GM12878 (cell line): ENCODE measurements around the gene PMS1. TPM values are rescaled to one million over a fixed set of nuclear protein-coding genes. Genes with fewer than 3 reads are reported as not detected.

ENCODE experiments used
- ATAC-seq: fragments of 200-7000 bp; cut with Tn5 transposase; 3 replicates; pipeline ENCODE4 v1.9.1; 2020; ENCODE audit warnings: mild to moderate bottlenecking, moderate library complexity
- BruUV-seq: library from RNA; stranded (reverse); fragments of 400-500 nt; replicated peaks from 2 replicates; lab custom pipeline; 2021; lab: Mats Ljungman, UMichigan
- CTCF ChIA-PET: fragments of 300-600 bp; sonication (Branson Sonifier 250); formaldehyde crosslinking; extraction: SDS; loops from one replicate; lab custom pipeline; 2021; ENCODE audit warnings: inconsistent platforms; lab: Yijun Ruan, JAX
- POLR2A ChIA-PET: fragments of 350-600 bp; formaldehyde crosslinking; extraction: SDS; loops from one replicate; lab custom pipeline; 2021; ENCODE audit warnings: inconsistent platforms; lab: Charles Lee
- RAD21 ChIA-PET: fragments of 300-600 bp; sonication (Branson Sonifier 250); formaldehyde crosslinking; loops from one replicate; lab custom pipeline; 2023; ENCODE audit warnings: antibody characterized with exemption; ENCODE audit not compliant: unreplicated experiment; lab: Charles Lee
- SMC1A ChIA-PET: fragments of 300-600 bp; sonication (Branson Sonifier 250); formaldehyde crosslinking; loops from one replicate; lab custom pipeline; 2023; ENCODE audit not compliant: unreplicated experiment, uncharacterized antibody; lab: Charles Lee
- DNase-seq: peaks from one replicate; pipeline ENCODE4 v3.0.0-alpha.2; 2011; ENCODE audit warnings: low read depth, low spot score
- FAIRE-seq: peaks from 3 replicates; lab custom pipeline; 2011; peaks lifted over from hg19 to GRCh38; lab: Jason Lieb, UNC
- H2AFZ ChIP-seq: 2 replicates; pipeline ENCODE4 v1.6.0; 2011; ENCODE audit warnings: low read depth, low read length, control low read depth; ENCODE audit not compliant: control insufficient read depth
- H3K27ac ChIP-seq: 2 replicates; pipeline ENCODE4 v1.5.1; 2011; ENCODE audit warnings: control low read depth; ENCODE audit not compliant: control insufficient read depth, insufficient read depth
- H3K27me3 ChIP-seq, 2 experiments: replicated peaks in 1 of 2; 2 replicates each; pipeline versions ENCODE4 v1.6.0 to v1.6.1; 2011; ENCODE audit warnings: low read length in 1 of 2; ENCODE audit not compliant: control insufficient read depth in 2 of 2, insufficient read depth in 2 of 2
- H3K36me3 ChIP-seq, 2 experiments: 2 replicates each; pipeline ENCODE4 v1.5.1; 2011; ENCODE audit warnings: low read length in 1 of 2; ENCODE audit not compliant: control insufficient read depth in 2 of 2, insufficient read depth in 2 of 2
- H3K4me1 ChIP-seq: 2 replicates; pipeline ENCODE4 v1.6.1; 2011; ENCODE audit warnings: mild to moderate bottlenecking, low read length, moderate library complexity, mixed read lengths; ENCODE audit not compliant: control insufficient read depth, insufficient read depth
- H3K4me2 ChIP-seq: 2 replicates; pipeline ENCODE4 v1.6.0; 2011; ENCODE audit warnings: control low read depth; ENCODE audit not compliant: control insufficient read depth, insufficient read depth
- H3K4me3 ChIP-seq: fragments of 200-600 bp; sonication (generic); 2 replicates; pipeline ENCODE4 v1.5.1; 2016
- H3K79me2 ChIP-seq: 2 replicates; pipeline ENCODE4 v1.6.0; 2011; ENCODE audit warnings: low read length; ENCODE audit not compliant: control insufficient read depth, insufficient read depth
- H3K9ac ChIP-seq: 2 replicates; pipeline ENCODE4 v1.8.0; 2011; ENCODE audit warnings: low read length, control low read depth, mixed read lengths; ENCODE audit not compliant: control insufficient read depth, insufficient read depth
- H3K9me3 ChIP-seq: replicated peaks from 3 replicates; pipeline ENCODE4 v1.5.1; 2011; ENCODE audit warnings: mild to moderate bottlenecking, low read length; ENCODE audit not compliant: control insufficient read depth, insufficient read depth
- H4K20me1 ChIP-seq: 2 replicates; pipeline ENCODE4 v1.6.0; 2011; ENCODE audit not compliant: control insufficient read depth, insufficient read depth
- ATF3 ChIP-seq: IDR thresholded peaks from 2 replicates; pipeline ENCODE4 v1.6.1; 2011; ENCODE audit warnings: low read depth, mild to moderate bottlenecking, low read length, moderate library complexity, borderline replicate concordance; ENCODE audit errors: extremely low read depth
- ATF7 ChIP-seq: fragments of 450-650 bp; IDR thresholded peaks from 2 replicates; pipeline ENCODE4 v1.6.1; 2016; ENCODE audit warnings: low read depth, mild to moderate bottlenecking
- BRCA1 ChIP-seq: IDR thresholded peaks from 2 replicates; pipeline ENCODE4 v1.6.1; 2011; ENCODE audit warnings: low read depth, low read length, improper control_type of control experiment
- ETV6 ChIP-seq, 2 experiments: fragments of 450-650 bp in 1 of 2; IDR thresholded peaks in 1 of 2; conservative IDR thresholded peaks in 1 of 2; 2 replicates each; pipeline ENCODE4 v1.6.1; 2014; ENCODE audit warnings: antibody characterized with exemption in 1 of 2, borderline replicate concordance in 1 of 2, low read depth in 1 of 2, mild to moderate bottlenecking in 1 of 2, moderate library complexity in 1 of 2
- HDAC2 ChIP-seq: fragments of 200-600 bp; sonication (generic); IDR thresholded peaks from 2 replicates; pipeline ENCODE4 v1.6.1; 2017
- KDM1A ChIP-seq: fragments of 200-600 bp; sonication (generic); IDR thresholded peaks from 2 replicates; pipeline ENCODE4 v1.6.1; 2016; ENCODE audit warnings: borderline replicate concordance
- KLF5 ChIP-seq: fragments of 450-650 bp; IDR thresholded peaks from 2 replicates; pipeline ENCODE4 v1.6.1; 2014; ENCODE audit warnings: mild to moderate bottlenecking; ENCODE audit not compliant: partially characterized antibody
- POLR2AphosphoS2 ChIP-seq: IDR thresholded peaks from 2 replicates; pipeline ENCODE4 v1.6.1; 2011; ENCODE audit warnings: low read depth, mild to moderate bottlenecking, low read length, improper control_type of control experiment, moderate library complexity
- RUNX3 ChIP-seq: IDR thresholded peaks from 2 replicates; pipeline ENCODE4 v1.6.1; 2012; ENCODE audit warnings: low read length, inconsistent platforms
- SUPT20H ChIP-seq: IDR thresholded peaks from 2 replicates; pipeline ENCODE4 v1.6.1; 2011; ENCODE audit warnings: low read depth, mild to moderate bottlenecking, low read length, moderate library complexity, borderline replicate concordance; ENCODE audit not compliant: control insufficient read depth
- WGBS: methylation state at CpG from one replicate; pipeline ENCODE4 v1.1.6; 2016; ENCODE audit warnings: low lambda C conversion rate; ENCODE audit not compliant: insufficient replicate concordance, insufficient coverage; ENCODE audit errors: missing lambda C conversion rate; 5-methylcytosine and 5-hydroxymethylcytosine counted together
- in situ Hi-C: fragments of 300-500 bp; cut with MboI; formaldehyde crosslinking; loops from 9 replicates; pipeline ENCODE4 v1.14.3; 2018; ENCODE audit warnings: mixed read lengths
- intact Hi-C: fragments of 100-400 bp; cut with micrococcal nuclease; formaldehyde crosslinking; loops from one replicate; pipeline ENCODE4 v1.14.2; 2022; ENCODE audit not compliant: unreplicated experiment
- polyA plus RNA-seq, 11 experiments: library from polyadenylated mRNA; depleted of rRNA in 4 of 11; unstranded in 6 of 11; stranded (reverse) in 5 of 11; fragments of >200 nt; fragmentation: Nextera tagmentation in 4 of 11; fragmentation: Illumina TruSeq in 1 of 11; extraction: Ambion mirVana in 4 of 11; extraction: Trizol in 1 of 11; gene quantifications; 1 replicate in 1 of 11; 2 replicates in 10 of 11; pipeline versions ENCODE4 v1.2.1 to v1.2.3, GENCODE V29; 2011 to 2016; ENCODE audit warnings: inconsistent platforms in 2 of 11, missing spikeins in 2 of 11, low read depth in 1 of 11
- total RNA-seq, 4 experiments: library from RNA; depleted of rRNA in 3 of 4; stranded (reverse); fragments of >200 nt in 3 of 4; fragmentation: Illumina TruSeq in 1 of 4; extraction: Trizol in 1 of 4; gene quantifications; 2 replicates each; pipeline versions ENCODE4 v1.2.1 to v1.2.3, GENCODE V29; 2013 to 2021
- TF ChIP-seq, protein P1 (sequence below): fragments of 450-650 bp; formaldehyde crosslinking; IDR thresholded peaks from 2 replicates; pipeline ENCODE4 v1.4.0; 2022; ENCODE audit warnings: mild to moderate bottlenecking, moderate library complexity

Gene PMS1
- total and polyA plus RNA-seq, 10 of the 15 experiments (the other 5 are each of a cell fraction or from before 2014, with no cell fraction given), result 18.7 to 50.6 (median 29.5) TPM

- SMC1A ChIA-PET, result interaction anchor here (0.6 kb wide), 1 partner anchor 1703 kb away, joined by 3 read pairs; no protein-coding TSS in a partner anchor
- peaks cover 0 to 12% of the 10 kb centered on the region in 2 experiments for H3K36me3 ChIP-seq
- H3K4me1 ChIP-seq, result no peaks in the 10 kb centered on the region
- H3K9ac ChIP-seq, result no peak overlapping the region
- no peak overlapping the region for H3K27ac ChIP-seq
- TF ChIP-seq, protein P1, sequence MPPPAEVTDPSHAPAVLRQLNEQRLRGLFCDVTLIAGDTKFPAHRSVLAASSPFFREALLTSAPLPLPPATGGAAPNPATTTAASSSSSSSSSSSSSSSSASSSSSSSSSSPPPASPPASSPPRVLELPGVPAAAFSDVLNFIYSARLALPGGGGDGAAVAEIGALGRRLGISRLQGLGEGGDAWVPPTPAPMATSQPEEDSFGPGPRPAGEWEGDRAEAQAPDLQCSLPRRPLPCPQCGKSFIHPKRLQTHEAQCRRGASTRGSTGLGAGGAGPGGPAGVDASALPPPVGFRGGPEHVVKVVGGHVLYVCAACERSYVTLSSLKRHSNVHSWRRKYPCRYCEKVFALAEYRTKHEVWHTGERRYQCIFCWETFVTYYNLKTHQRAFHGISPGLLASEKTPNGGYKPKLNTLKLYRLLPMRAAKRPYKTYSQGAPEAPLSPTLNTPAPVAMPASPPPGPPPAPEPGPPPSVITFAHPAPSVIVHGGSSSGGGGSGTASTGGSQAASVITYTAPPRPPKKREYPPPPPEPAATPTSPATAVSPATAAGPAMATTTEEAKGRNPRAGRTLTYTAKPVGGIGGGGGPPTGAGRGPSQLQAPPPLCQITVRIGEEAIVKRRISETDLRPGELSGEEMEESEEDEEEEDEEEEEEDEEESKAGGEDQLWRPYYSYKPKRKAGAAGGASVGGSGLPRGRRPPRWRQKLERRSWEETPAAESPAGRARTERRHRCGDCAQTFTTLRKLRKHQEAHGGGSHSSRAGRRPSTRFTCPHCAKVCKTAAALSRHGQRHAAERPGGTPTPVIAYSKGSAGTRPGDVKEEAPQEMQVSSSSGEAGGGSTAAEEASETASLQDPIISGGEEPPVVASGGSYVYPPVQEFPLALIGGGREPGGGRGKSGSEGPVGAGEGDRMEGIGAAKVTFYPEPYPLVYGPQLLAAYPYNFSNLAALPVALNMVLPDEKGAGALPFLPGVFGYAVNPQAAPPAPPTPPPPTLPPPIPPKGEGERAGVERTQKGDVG (CRISPR knock-in tag), result no peak
- no peak for TF ChIP-seq POLR2AphosphoS2
- TF ChIP-seq RUNX3, result no peak
- no peak for TF ChIP-seq SUPT20H
- no peak for TF ChIP-seq BRCA1
- TF ChIP-seq KDM1A, result no peak
- TF ChIP-seq ATF7, result no peak
- TF ChIP-seq ATF3, result no peak
- TF ChIP-seq HDAC2, result no peak
- no peak for TF ChIP-seq ETV6 (conservative IDR thresholded peaks at IDR 0.05 in 1 of 2, IDR thresholded peaks at IDR 0.05 in 1 of 2; ENCODE audit: borderline replicate concordance in 1 of 2, low read depth in 1 of 2)
- no peak for TF ChIP-seq KLF5
- H3K79me2 ChIP-seq, result no peaks in the 10 kb centered on the region
- BruUV-seq, result no TSS peak
- in situ Hi-C loops (no loop called here), intact Hi-C loops (no loop called here)
- WGBS, result 96% methylated on average over 1 of the region's 1 CpG
- no peaks in the 10 kb centered on the region for H3K27me3 ChIP-seq
- H4K20me1 ChIP-seq, result no peaks in the 10 kb centered on the region
- H3K9me3 ChIP-seq, result no peaks in the 10 kb centered on the region; the same call in 2 of the 3 replicates
- no peak overlapping the region for H3K4me3 ChIP-seq
- POLR2A ChIA-PET, result interaction anchor here (1.1 kb wide), 1 partner anchor 211 kb away, joined by 3 read pairs; no protein-coding TSS in a partner anchor
- RAD21 ChIA-PET, result no interaction called here
- no peak overlapping the region for H3K4me2 ChIP-seq
- ATAC-seq (no peak), FAIRE-seq (no peak), DNase-seq (no peak)
- H2AFZ ChIP-seq, result no peak overlapping the region
- CTCF ChIA-PET, result interaction anchor here (1.0 to 1.2 kb wide), 2 partner anchors 9 to 21 kb away, joined by 3 read pairs; no protein-coding TSS in a partner anchor
These were observed 35.1 kb downstream of the PMS1 start for GRCh38 chr2:189819297-189819704.
